Measurements from ENCODE around the gene CRK.
A peak's percentile ranks its signal among the peaks of the same experiment; 100 is the strongest.
"Not testable (repeated sequence)": the region's sequence is repeated elsewhere in the genome, so short reads cannot be mapped to it uniquely, and the experiment has no call there.

The CRK gene

GRCh38 chr17:1440921-1441320 lies 15.1 kb downstream of the CRK start:
- intact Hi-C loops (cut with DNase I) = no loop called here
- DNase-seq = no peak

- intact Hi-C loops (cut with DNase I) = no loop called here
- no peak for DNase-seq
Measured at GRCh38 chr17:1438593-1439083, 17.4 kb downstream of the CRK start.

GRCh38 chr17:1435326-1435725 lies 20.7 kb downstream of the CRK start:
- intact Hi-C loops (cut with DNase I) = no loop called here
- no peak for DNase-seq

GRCh38 chr17:1434150-1434549 lies 21.9 kb downstream of the CRK start:
- intact Hi-C loops (cut with DNase I) = no loop called here
- no peak for DNase-seq

- DNase-seq = no peak
- intact Hi-C loops (cut with DNase I) = no loop called here
Measured at GRCh38 chr17:1431631-1432104, 24.4 kb downstream of the CRK start.

GRCh38 chr17:1423456-1424135 lies 32.4 kb downstream of the CRK start:
- DNase-seq = no peak
- intact Hi-C loops (cut with DNase I) = no loop called here

- peak in 2 of 10 donors; percentile 9 to 14 for DNase-seq
- intact Hi-C loops (cut with DNase I) = no loop called here
Measured at GRCh38 chr17:1422885-1423284, 33.1 kb downstream of the CRK start.

- intact Hi-C loops (cut with DNase I) = no loop called here
- peak in 1 of 10 donors; percentile 35 for DNase-seq
Measured at GRCh38 chr17:1421470-1421869, 34.6 kb downstream of the CRK start.

GRCh38 chr17:1420981-1421380 lies 35.1 kb downstream of the CRK start:
- intact Hi-C loops (cut with DNase I) = no loop called here

GRCh38 chr17:1420163-1420562 lies 35.9 kb downstream of the CRK start:
- intact Hi-C loops (cut with DNase I) = no loop called here
- peak in 3 of 10 donors; percentile 5 to 50 (median 30) for DNase-seq

More at GRCh38 chr17:1420981-1421380, 35.1 kb downstream of the CRK start:
- DNase-seq = peak in 1 of 10 donors; percentile 9

GRCh38 chr17:1418476-1418875 lies 37.6 kb downstream of the CRK start:
- peak in 2 of 10 donors; percentile 25 to 26 for DNase-seq
- intact Hi-C loops (cut with DNase I) = not testable (repeated sequence)

- intact Hi-C loops (cut with DNase I) = no loop called here
- DNase-seq = peak in 2 of 10 donors; percentile 5 to 36
Measured at GRCh38 chr17:1416414-1416813, 39.6 kb downstream of the CRK start.

- peak in 2 of 10 donors; percentile 17 to 55 for DNase-seq
- intact Hi-C loops (cut with DNase I) = no loop called here
Measured at GRCh38 chr17:1414634-1415033, 41.4 kb downstream of the CRK start.

GRCh38 chr17:1414001-1414574 lies 41.9 kb downstream of the CRK start:
- intact Hi-C loops (cut with DNase I) = no loop called here
- DNase-seq = peak in 2 of 10 donors; percentile 22 to 60

- intact Hi-C loops (cut with DNase I) = no loop called here
- peak in 3 of 10 donors; percentile 10 to 63 (median 59) for DNase-seq
Measured at GRCh38 chr17:1413281-1413791, 42.7 kb downstream of the CRK start.

- intact Hi-C loops (cut with DNase I) = no loop called here
- DNase-seq = peak in 2 of 10 donors; percentile 39 to 44
Measured at GRCh38 chr17:1412185-1413110, 43.6 kb downstream of the CRK start.

- no peak for DNase-seq
- intact Hi-C loops (cut with DNase I) = no loop called here
Measured at GRCh38 chr17:1402262-1402586, 53.8 kb downstream of the CRK start.

GRCh38 chr17:1399679-1400512 lies 56.1 kb downstream of the CRK start, which contains the start of gene YWHAE:
Gene YWHAE, minus strand, starts transcription at chr17:1400222. Its CDS starts 112 bp downstream, at chr17:1400110.
- intact Hi-C loops (cut with DNase I) = loop anchor here (2.0 to 5.0 kb wide), 2 partner anchors 38 to 55 kb away; no protein-coding TSS in a partner anchor
- DNase-seq = peak; percentile 94 to 99 (median 96)

- intact Hi-C loops (cut with DNase I) = loop anchor here (5.0 kb wide), 1 partner anchor 37 kb away; no protein-coding TSS in a partner anchor
- DNase-seq = peak in 4 of 10 donors; percentile 36 to 86 (median 46)
Measured at GRCh38 chr17:1398931-1399678, 56.9 kb downstream of the CRK start.
